ENCODE results near the gene FAM89A. TPM values are rescaled to one million over a fixed set of nuclear protein-coding genes. Genes with fewer than 3 reads are reported as not detected.

The FAM89A gene
- total RNA-seq, 4 donors from 2014 or later: 10.3 to 20.5 (median 16.1) TPM

GRCh38 chr1:231021540-231022031, 18.5 kb downstream of the FAM89A start:
- H3K9me3 ChIP-seq: no peaks in the 10 kb centered on the region

DNA sequence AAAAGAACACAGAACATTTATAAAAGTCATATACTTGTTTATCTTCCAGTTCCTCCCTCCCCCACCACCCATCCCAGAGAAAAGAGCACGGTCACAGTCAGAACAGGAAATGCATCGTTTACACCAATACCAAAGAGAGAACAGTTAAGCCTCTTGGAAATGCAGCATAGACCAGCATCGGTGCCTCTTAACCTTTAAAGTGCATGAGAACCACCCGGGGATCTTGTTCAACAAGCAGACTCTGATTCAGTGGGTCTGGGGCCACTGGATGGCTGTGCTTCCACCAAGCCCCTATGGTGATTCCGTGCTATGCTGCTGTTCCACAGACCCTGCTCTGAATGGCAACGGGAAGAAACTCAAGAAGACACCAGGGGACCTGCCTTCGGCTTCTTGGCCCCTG, 19.2 kb downstream of the FAM89A start:
- Histone ChIP-seq H3K27me3 (no peaks in the 10 kb centered on the region), H3K36me3 (no peaks in the 10 kb centered on the region), H3K9me3 (no peaks in the 10 kb centered on the region), H3K4me1 (no peaks in the 10 kb centered on the region), H3K27ac (no peak overlapping the region), H3K4me3 (no peak overlapping the region)
- intact Hi-C loops (cut with DNase I; ENCODE audit: low total_unique reads): no loop called here
- DNase-seq: no peak
- TF ChIP-seq POLR2A (IDR thresholded peaks at IDR 0.05) (no peak), CTCF (IDR thresholded peaks at IDR 0.05) (no peak)

More at GRCh38 chr1:231021540-231022031, 18.5 kb downstream of the FAM89A start:
- H3K4me3 ChIP-seq: no peak overlapping the region
- TF ChIP-seq POLR2A (IDR thresholded peaks at IDR 0.05): no peak
- no peak for DNase-seq
- H3K27ac ChIP-seq: no peak overlapping the region
- no peaks in the 10 kb centered on the region for H3K36me3 ChIP-seq
- intact Hi-C loops (cut with DNase I; ENCODE audit: low total_unique reads): no loop called here
- H3K4me1 ChIP-seq: no peaks in the 10 kb centered on the region
- H3K27me3 ChIP-seq: no peaks in the 10 kb centered on the region

DNA sequence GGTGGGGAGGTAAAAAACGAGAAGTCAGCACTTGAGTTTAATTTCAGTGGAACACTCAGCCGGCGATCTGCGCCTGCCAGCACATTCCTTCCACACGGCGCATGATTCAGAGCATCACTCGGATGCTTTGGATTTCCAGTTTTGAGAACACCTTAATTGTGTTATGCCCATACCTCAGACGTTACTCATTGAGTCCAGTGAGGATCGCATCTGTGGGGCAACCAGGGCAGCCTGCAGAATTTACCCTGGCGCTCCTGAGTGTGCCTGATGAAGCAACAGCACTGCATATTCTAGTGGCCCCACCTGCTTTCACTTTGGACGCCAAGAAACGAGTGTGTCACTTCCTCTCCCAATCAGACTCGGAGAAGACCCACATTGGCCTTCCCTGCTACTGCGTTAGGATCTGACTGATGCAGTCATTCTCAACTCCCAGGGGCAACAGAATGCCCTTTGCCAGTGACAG, 19.9 kb downstream of the FAM89A start:
- no peaks in the 10 kb centered on the region for H3K9me3 ChIP-seq
- no peaks in the 10 kb centered on the region for H3K36me3 ChIP-seq
- no peak for TF ChIP-seq CTCF (IDR thresholded peaks at IDR 0.05)
- no peak for TF ChIP-seq POLR2A (IDR thresholded peaks at IDR 0.05)
- no peaks in the 10 kb centered on the region for H3K4me1 ChIP-seq
- intact Hi-C loops (cut with DNase I; ENCODE audit: low total_unique reads): no loop called here
- no peaks in the 10 kb centered on the region for H3K27me3 ChIP-seq
- no peak overlapping the region for H3K27ac ChIP-seq
- DNase-seq: peak in 1 of 2 donors; percentile 36
- H3K4me3 ChIP-seq: no peak overlapping the region

DNA sequence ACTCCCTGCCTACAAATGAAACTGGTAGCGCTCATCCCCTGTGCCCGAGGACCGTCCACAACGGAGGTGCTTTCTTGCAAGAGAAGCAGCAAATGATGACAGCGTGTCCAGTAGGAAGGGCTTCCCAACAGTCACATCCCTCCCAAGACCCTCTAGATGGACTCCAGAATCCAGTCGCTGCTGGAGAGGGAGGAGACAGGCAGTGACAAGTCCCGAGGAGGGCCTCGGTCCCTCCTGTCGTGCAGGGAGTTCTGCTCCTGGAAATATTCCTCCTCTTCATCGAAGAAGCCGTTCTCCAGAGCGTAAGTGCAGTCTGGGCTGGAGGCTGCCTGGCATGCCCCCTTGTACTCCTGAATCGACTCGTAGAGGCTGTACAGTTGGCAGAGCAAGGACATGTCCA, 20.3 kb downstream of the FAM89A start:
- no peak for TF ChIP-seq POLR2A (IDR thresholded peaks at IDR 0.05)
- TF ChIP-seq CTCF (IDR thresholded peaks at IDR 0.05): no peak
- intact Hi-C loops (cut with DNase I; ENCODE audit: low total_unique reads): no loop called here
- Histone ChIP-seq H3K27me3 (no peaks in the 10 kb centered on the region), H3K4me1 (no peaks in the 10 kb centered on the region), H3K27ac (no peak overlapping the region), H3K36me3 (no peaks in the 10 kb centered on the region), H3K9me3 (no peaks in the 10 kb centered on the region), H3K4me3 (no peak overlapping the region)
- no peak for DNase-seq

DNA sequence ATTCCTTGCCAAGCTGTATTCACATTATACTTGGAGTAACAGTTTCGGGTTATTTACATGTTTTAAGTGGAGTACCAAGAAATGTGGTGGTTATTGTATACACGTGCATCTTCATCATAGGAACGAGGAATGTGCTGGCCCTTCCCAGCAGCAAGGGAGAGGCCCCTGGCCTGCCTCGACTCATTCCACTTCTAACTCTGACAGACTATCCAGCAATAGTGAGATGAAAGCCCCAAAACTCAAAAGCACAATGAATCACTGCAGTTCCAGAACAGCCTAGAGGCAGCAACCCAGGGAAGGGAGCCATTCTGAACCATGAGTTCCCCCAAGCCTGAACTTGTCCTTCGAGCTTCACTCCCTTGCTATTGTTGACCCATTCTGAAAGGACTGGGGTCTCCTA, 23.1 kb downstream of the FAM89A start:
- Histone ChIP-seq H3K9me3 (no peaks in the 10 kb centered on the region), H3K4me1 (no peaks in the 10 kb centered on the region), H3K4me3 (no peak overlapping the region), H3K27ac (no peak overlapping the region), H3K36me3 (no peaks in the 10 kb centered on the region), H3K27me3 (no peaks in the 10 kb centered on the region)
- intact Hi-C loops (cut with DNase I; ENCODE audit: low total_unique reads): no loop called here
- no peak for TF ChIP-seq POLR2A (IDR thresholded peaks at IDR 0.05)
- TF ChIP-seq CTCF (IDR thresholded peaks at IDR 0.05): no peak
- DNase-seq: no peak

- H3K4me3 ChIP-seq: no peak overlapping the region
- H3K4me1 ChIP-seq: no peaks in the 10 kb centered on the region
- intact Hi-C loops (cut with DNase I; ENCODE audit: low total_unique reads): no loop called here
- no peaks in the 10 kb centered on the region for H3K27me3 ChIP-seq
- DNase-seq: no peak
- no peaks in the 10 kb centered on the region for H3K9me3 ChIP-seq
- H3K27ac ChIP-seq: no peak overlapping the region
- TF ChIP-seq POLR2A (IDR thresholded peaks at IDR 0.05): no peak
- no peak for TF ChIP-seq CTCF (IDR thresholded peaks at IDR 0.05)
- H3K36me3 ChIP-seq: no peaks in the 10 kb centered on the region
These were observed 23.8 kb downstream of the FAM89A start for GRCh38 chr1:231016234-231016633.
